ENCODE results near the gene PYY.
"Not testable (repeated sequence)": the region's sequence is repeated elsewhere in the genome, so short reads cannot be mapped to it uniquely, and the experiment has no call there.

PYY gene

GRCh38 chr17:43978078-43978477 lies 24.3 kb upstream of the PYY start:
- TF ChIP-seq GABPA (IDR thresholded peaks at IDR 0.05; ENCODE audit: low read depth) (no peak), CTCF (IDR thresholded peaks at IDR 0.05; ENCODE audit: insufficient read depth, low read length) (no peak), SPI1 (IDR thresholded peaks at IDR 0.05; ENCODE audit: borderline replicate concordance, low read depth) (no peak), POLR2AphosphoS5 (IDR thresholded peaks at IDR 0.05; ENCODE audit: low read depth) (no peak), REST (IDR thresholded peaks at IDR 0.05; ENCODE audit: insufficient replicate concordance, low read depth) (no peak)
- H3K27ac ChIP-seq (replicated peaks) = no peak overlapping the region
- peaks cover 16% of the 10 kb centered on the region for H3K27me3 ChIP-seq (ENCODE audit: insufficient read depth, poor library complexity, severe bottlenecking)
- no peak overlapping the region for H3K4me3 ChIP-seq (replicated peaks; ENCODE audit: insufficient read depth, low read length)
- DNase-seq (ENCODE audit: low read depth in 1 of 2, low spot score in 1 of 2) = no peak

- no peak for TF ChIP-seq GABPA (IDR thresholded peaks at IDR 0.05; ENCODE audit: low read depth)
- TF ChIP-seq REST (IDR thresholded peaks at IDR 0.05; ENCODE audit: insufficient replicate concordance, low read depth) = no peak
- no peak for TF ChIP-seq CTCF (IDR thresholded peaks at IDR 0.05; ENCODE audit: insufficient read depth, low read length)
- TF ChIP-seq SPI1 (IDR thresholded peaks at IDR 0.05; ENCODE audit: borderline replicate concordance, low read depth) = no peak
- TF ChIP-seq POLR2AphosphoS5 (IDR thresholded peaks at IDR 0.05; ENCODE audit: low read depth) = no peak
- Histone ChIP-seq H3K27ac (replicated peaks) (no peak overlapping the region), H3K27me3 (ENCODE audit: insufficient read depth, poor library complexity, severe bottlenecking) (peaks cover 8% of the 10 kb centered on the region), H3K4me3 (replicated peaks; ENCODE audit: insufficient read depth, low read length) (no peak overlapping the region)
- DNase-seq (ENCODE audit: low read depth in 1 of 2, low spot score in 1 of 2) = no peak
Measured at GRCh38 chr17:43976963-43977837, 23.5 kb upstream of the PYY start.

GRCh38 chr17:43975898-43976297 lies 22.2 kb upstream of the PYY start:
- no peak for TF ChIP-seq SPI1 (IDR thresholded peaks at IDR 0.05; ENCODE audit: borderline replicate concordance, low read depth)
- H3K27me3 ChIP-seq (ENCODE audit: insufficient read depth, poor library complexity, severe bottlenecking) = peaks cover 2% of the 10 kb centered on the region
- H3K4me3 ChIP-seq (replicated peaks; ENCODE audit: insufficient read depth, low read length) = no peak overlapping the region
- DNase-seq (ENCODE audit: low read depth in 1 of 2, low spot score in 1 of 2) = no peak
- H3K27ac ChIP-seq (replicated peaks) = no peak overlapping the region

GRCh38 chr17:43974382-43975266 lies 20.9 kb upstream of the PYY start:
- TF ChIP-seq GABPA (IDR thresholded peaks at IDR 0.05; ENCODE audit: low read depth) = no peak
- H3K27me3 ChIP-seq (ENCODE audit: insufficient read depth, poor library complexity, severe bottlenecking) = peaks cover 2% of the 10 kb centered on the region
- no peak overlapping the region for H3K27ac ChIP-seq (replicated peaks)
- no peak overlapping the region for H3K4me3 ChIP-seq (replicated peaks; ENCODE audit: insufficient read depth, low read length)
- DNase-seq (ENCODE audit: low read depth in 1 of 2, low spot score in 1 of 2) = no peak

- not testable (repeated sequence) for DNase-seq (ENCODE audit: low read depth in 1 of 2, low spot score in 1 of 2); H3K4me3 ChIP-seq (replicated peaks; ENCODE audit: insufficient read depth, low read length); H3K27ac ChIP-seq (replicated peaks); H3K27me3 ChIP-seq (ENCODE audit: insufficient read depth, poor library complexity, severe bottlenecking)
Measured at GRCh38 chr17:43972444-43973212, 18.9 kb upstream of the PYY start.

GRCh38 chr17:43971436-43971835 lies 17.7 kb upstream of the PYY start:
- not testable (repeated sequence) for H3K27me3 ChIP-seq (ENCODE audit: insufficient read depth, poor library complexity, severe bottlenecking); H3K27ac ChIP-seq (replicated peaks); H3K4me3 ChIP-seq (replicated peaks; ENCODE audit: insufficient read depth, low read length); DNase-seq (ENCODE audit: low read depth in 1 of 2, low spot score in 1 of 2)

Measured in HL-60 (cell line).